Osteocyte (in vitro differentiated cells): ENCODE measurements around the gene PRKRA. TPM values are rescaled to one million over a fixed set of nuclear protein-coding genes. Genes with fewer than 3 reads are reported as not detected.
"Not testable (repeated sequence)": the region's sequence is repeated elsewhere in the genome, so short reads cannot be mapped to it uniquely, and the experiment has no call there.

Source experiments
- DNase-seq: peaks from one replicate; pipeline ENCODE4 v3.0.0; 2021; ENCODE audit warnings: mixed read lengths; ENCODE audit not compliant: unreplicated experiment; ENCODE audit errors: extremely low spot score
- H3K27ac Mint-ChIP-seq: one replicate; pipeline ENCODE4 v1.8.0; 2021; ENCODE audit warnings: mild to moderate bottlenecking, mixed read lengths; ENCODE audit not compliant: unreplicated experiment
- H3K27me3 Mint-ChIP-seq: one replicate; pipeline ENCODE4 v1.8.0; 2021; ENCODE audit warnings: mixed read lengths; ENCODE audit not compliant: unreplicated experiment
- H3K36me3 Mint-ChIP-seq: one replicate; pipeline ENCODE4 v1.8.0; 2021; ENCODE audit warnings: mixed read lengths; ENCODE audit not compliant: unreplicated experiment
- H3K4me1 Mint-ChIP-seq: one replicate; pipeline ENCODE4 v1.8.0; 2021; ENCODE audit warnings: mixed read lengths; ENCODE audit not compliant: unreplicated experiment
- H3K4me3 Mint-ChIP-seq: one replicate; pipeline ENCODE4 v1.8.0; 2021; ENCODE audit warnings: mild to moderate bottlenecking, moderate library complexity, mixed read lengths; ENCODE audit not compliant: unreplicated experiment
- H3K9me3 Mint-ChIP-seq: one replicate; pipeline ENCODE4 v1.8.0; 2021; ENCODE audit warnings: mixed read lengths; ENCODE audit not compliant: unreplicated experiment
- CTCF ChIP-seq: fragments of 200-600 bp; sonication (generic); IDR thresholded peaks from 2 replicates; pipeline ENCODE4 v1.5.0; 2021; ENCODE audit warnings: antibody characterized with exemption, mild to moderate bottlenecking, moderate library complexity
- total RNA-seq: library from RNA; stranded (reverse); gene quantifications from 2 replicates; pipeline ENCODE4 v1.2.1, GENCODE V29; 2021

The PRKRA gene
- total RNA-seq, 1 donor from 2014 or later = 50.1 TPM

DNA sequence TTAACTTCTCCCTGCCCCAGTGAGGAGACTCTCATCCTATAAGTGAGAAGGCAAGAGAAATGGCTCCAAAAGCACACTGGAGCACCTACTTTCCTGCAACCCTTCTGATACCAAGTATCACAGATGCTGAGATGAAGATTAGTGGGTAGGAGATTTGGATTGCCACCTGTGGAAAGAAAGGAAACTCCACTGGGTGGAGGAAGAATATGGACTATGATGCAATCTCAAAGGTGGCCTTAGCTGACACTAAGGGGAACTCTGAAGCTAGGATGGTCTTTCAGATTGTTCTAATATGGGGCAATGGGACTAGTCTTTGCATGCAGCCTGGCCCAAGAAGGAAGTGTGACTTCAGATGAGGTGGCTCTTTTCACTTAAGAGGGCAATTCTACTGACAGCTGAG is 21.6 kb downstream of the PRKRA start:
- H3K36me3 Mint-ChIP-seq = peaks cover 54% of the 10 kb centered on the region
- H3K27ac Mint-ChIP-seq = no peak overlapping the region
- no peak for DNase-seq
- H3K27me3 Mint-ChIP-seq = no peaks in the 10 kb centered on the region
- peaks cover 2% of the 10 kb centered on the region for H3K4me1 Mint-ChIP-seq
- TF ChIP-seq CTCF = no peak
- H3K9me3 Mint-ChIP-seq = peaks cover 16% of the 10 kb centered on the region
- H3K4me3 Mint-ChIP-seq = no peak overlapping the region

- peaks cover 50% of the 10 kb centered on the region for H3K36me3 Mint-ChIP-seq
- H3K4me1 Mint-ChIP-seq = peaks cover 2% of the 10 kb centered on the region
- TF ChIP-seq CTCF = no peak
- no peak for DNase-seq
- H3K27ac Mint-ChIP-seq = no peak overlapping the region
- peaks cover 16% of the 10 kb centered on the region for H3K9me3 Mint-ChIP-seq
- H3K27me3 Mint-ChIP-seq = no peaks in the 10 kb centered on the region
- H3K4me3 Mint-ChIP-seq = no peak overlapping the region
Measured at GRCh38 chr2:178428396-178428806, 22.6 kb downstream of the PRKRA start.

DNA sequence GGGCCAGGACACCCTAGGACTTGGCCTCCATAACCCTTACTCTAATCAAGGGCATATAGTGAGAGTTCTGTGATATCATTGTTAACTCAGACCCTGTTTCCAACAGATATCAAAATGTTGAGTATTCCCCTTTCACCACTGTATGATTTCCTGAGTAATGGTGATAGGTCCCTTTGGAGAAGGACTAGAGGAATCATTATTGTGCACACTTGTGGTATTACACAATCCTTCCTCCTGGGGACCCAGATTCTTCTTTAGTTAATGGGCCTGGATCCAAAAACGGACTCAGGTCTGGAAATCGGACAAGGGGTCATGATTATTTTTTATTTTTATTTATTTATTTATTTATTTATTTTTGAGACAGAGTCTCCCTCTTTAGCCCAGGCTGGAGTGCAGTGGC is 23.5 kb downstream of the PRKRA start:
- Mint-ChIP-seq H3K27ac (no peak overlapping the region), H3K4me3 (no peak overlapping the region), H3K9me3 (peaks cover 16% of the 10 kb centered on the region), H3K27me3 (no peaks in the 10 kb centered on the region), H3K36me3 (peaks cover 45% of the 10 kb centered on the region), H3K4me1 (peaks cover 2% of the 10 kb centered on the region)
- no peak for DNase-seq
- no peak for TF ChIP-seq CTCF

GRCh38 chr2:178426388-178426787 is 24.6 kb downstream of the PRKRA start:
- peaks cover 2% of the 10 kb centered on the region for H3K4me1 Mint-ChIP-seq
- no peak overlapping the region for H3K27ac Mint-ChIP-seq

GRCh38 chr2:178425255-178425827 is 25.6 kb downstream of the PRKRA start:
- no peak for DNase-seq
- no peak for TF ChIP-seq CTCF
- Mint-ChIP-seq H3K36me3 (peaks cover 30% of the 10 kb centered on the region), H3K4me3 (no peak overlapping the region), H3K27me3 (no peaks in the 10 kb centered on the region), H3K27ac (no peak overlapping the region), H3K4me1 (peaks cover 2% of the 10 kb centered on the region), H3K9me3 (peaks cover 16% of the 10 kb centered on the region)

More at GRCh38 chr2:178426388-178426787, 24.6 kb downstream of the PRKRA start:
- H3K27me3 Mint-ChIP-seq = no peaks in the 10 kb centered on the region
- peaks cover 16% of the 10 kb centered on the region for H3K9me3 Mint-ChIP-seq
- no peak overlapping the region for H3K4me3 Mint-ChIP-seq
- peaks cover 36% of the 10 kb centered on the region for H3K36me3 Mint-ChIP-seq
- no peak for TF ChIP-seq CTCF
- no peak for DNase-seq

GRCh38 chr2:178423746-178424145 is 27.2 kb downstream of the PRKRA start:
- Mint-ChIP-seq H3K36me3 (peaks cover 23% of the 10 kb centered on the region), H3K9me3 (peaks cover 16% of the 10 kb centered on the region)
- not testable (repeated sequence) for DNase-seq, H3K4me3 Mint-ChIP-seq, H3K27me3 Mint-ChIP-seq, H3K27ac Mint-ChIP-seq, H3K4me1 Mint-ChIP-seq
